Testis (tissue), 3 donors: ENCODE results near the gene LRRC53. TPM values are rescaled to one million over a fixed set of nuclear protein-coding genes. Genes with fewer than 3 reads are reported as not detected.

Source experiments
- DNase-seq: peaks from one replicate; pipeline ENCODE4 v3.0.0-alpha.2; 2019
- H3K27ac ChIP-seq, 2 donors: fragments of 200-600 bp; sonication (generic); one replicate each; pipeline ENCODE4 v1.5.1; 2019
- H3K27me3 ChIP-seq: fragments of 200-600 bp; sonication (generic); one replicate; pipeline ENCODE4 v1.5.1; 2019
- H3K36me3 ChIP-seq: fragments of 200-600 bp; sonication (generic); one replicate; pipeline ENCODE4 v1.5.1; 2017; ENCODE audit warnings: low read depth; ENCODE audit errors: missing control alignments
- H3K4me1 ChIP-seq: fragments of 200-600 bp; sonication (generic); one replicate; pipeline ENCODE4 v1.5.1; 2019
- H3K4me3 ChIP-seq, 2 donors: fragments of 200-600 bp; sonication (generic); one replicate each; pipeline ENCODE4 v1.5.1; 2017 to 2019
- H3K9me3 ChIP-seq: fragments of 200-600 bp; sonication (generic); one replicate; pipeline ENCODE4 v1.5.1; 2017
- POLR2A ChIP-seq: fragments of 450-650 bp; IDR thresholded peaks from one replicate; pipeline ENCODE4 v1.6.1; 2017; ENCODE audit warnings: antibody characterized with exemption, mild to moderate bottlenecking, moderate library complexity
- WGBS, 2 donors: methylation state at CpG; one replicate each; pipeline ENCODE4 v1.1.5; 2018; 5-methylcytosine and 5-hydroxymethylcytosine counted together
- intact Hi-C: fragments of 100-400 bp; cut with DNase I; formaldehyde crosslinking; loops from one replicate; pipeline ENCODE4 v1.15.1; 2023; ENCODE audit warnings: low total_unique reads
- polyA plus RNA-seq: library from polyadenylated mRNA; stranded (reverse); fragments of 350-450 nt; fragmentation: Illumina TruSeq; extraction: RNeasy Lipid Tissue Mini Kit (QIAGEN cat#74804); gene quantifications from one replicate; pipeline ENCODE4 v1.2.3, GENCODE V29; 2014; ENCODE audit warnings: low read depth, low replicate concordance; ENCODE audit not compliant: insufficient read depth
- total RNA-seq, 2 donors: library from RNA; depleted of rRNA; stranded (reverse); fragments of >200 nt; gene quantifications; one replicate each; pipeline ENCODE4 v1.2.3, GENCODE V29; 2016
- TF ChIP-seq, protein P1 (sequence below), 3 experiments: fragments of 450-650 bp in 2 of 3; fragments of 200-600 bp in 1 of 3; sonication (generic) in 1 of 3; IDR thresholded peaks; one replicate each; pipeline ENCODE4 v1.5.1; 2016 to 2019; ENCODE audit warnings: antibody characterized with exemption in 3 of 3, mild to moderate bottlenecking in 2 of 3, moderate library complexity in 1 of 3

LRRC53 gene
- total and polyA plus RNA-seq, 3 donors from 2014 or later, result 0.08 TPM; not detected in 2

DNA sequence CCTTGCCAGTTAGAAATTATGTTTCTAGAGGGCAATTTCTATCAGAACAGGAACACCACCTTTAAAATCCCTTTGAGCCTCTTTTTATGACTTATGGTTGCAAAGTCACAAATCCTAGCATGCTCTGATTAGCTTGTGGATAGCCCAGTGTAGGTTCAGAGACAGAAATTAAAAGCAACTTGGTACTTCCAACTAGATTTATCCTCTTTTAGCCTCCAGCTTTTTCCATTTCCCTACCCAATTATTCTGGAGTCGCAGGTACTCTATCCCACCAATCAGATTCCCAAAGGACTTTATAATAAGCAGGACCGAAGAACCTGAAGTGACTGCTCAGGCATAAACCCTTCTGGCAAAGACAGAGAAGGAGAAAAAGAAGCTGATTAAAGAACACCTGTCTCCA, 33.4 kb upstream of the LRRC53 start:
- no peak for DNase-seq
- H3K9me3 ChIP-seq, result no peaks in the 10 kb centered on the region
- H3K27me3 ChIP-seq, result no peaks in the 10 kb centered on the region
- H3K4me1 ChIP-seq, result no peaks in the 10 kb centered on the region
- intact Hi-C loops, result no loop called here
- H3K4me3 ChIP-seq, result no peak overlapping the region
- H3K27ac ChIP-seq, result no peak overlapping the region
- 90 to 95% methylated on average over 2 of the region's 2 CpGs for WGBS, 2 donors
- TF ChIP-seq, protein P1, sequence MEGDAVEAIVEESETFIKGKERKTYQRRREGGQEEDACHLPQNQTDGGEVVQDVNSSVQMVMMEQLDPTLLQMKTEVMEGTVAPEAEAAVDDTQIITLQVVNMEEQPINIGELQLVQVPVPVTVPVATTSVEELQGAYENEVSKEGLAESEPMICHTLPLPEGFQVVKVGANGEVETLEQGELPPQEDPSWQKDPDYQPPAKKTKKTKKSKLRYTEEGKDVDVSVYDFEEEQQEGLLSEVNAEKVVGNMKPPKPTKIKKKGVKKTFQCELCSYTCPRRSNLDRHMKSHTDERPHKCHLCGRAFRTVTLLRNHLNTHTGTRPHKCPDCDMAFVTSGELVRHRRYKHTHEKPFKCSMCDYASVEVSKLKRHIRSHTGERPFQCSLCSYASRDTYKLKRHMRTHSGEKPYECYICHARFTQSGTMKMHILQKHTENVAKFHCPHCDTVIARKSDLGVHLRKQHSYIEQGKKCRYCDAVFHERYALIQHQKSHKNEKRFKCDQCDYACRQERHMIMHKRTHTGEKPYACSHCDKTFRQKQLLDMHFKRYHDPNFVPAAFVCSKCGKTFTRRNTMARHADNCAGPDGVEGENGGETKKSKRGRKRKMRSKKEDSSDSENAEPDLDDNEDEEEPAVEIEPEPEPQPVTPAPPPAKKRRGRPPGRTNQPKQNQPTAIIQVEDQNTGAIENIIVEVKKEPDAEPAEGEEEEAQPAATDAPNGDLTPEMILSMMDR (IDR thresholded peaks at IDR 0.05), result no peak
- TF ChIP-seq POLR2A, result no peak
- no peaks in the 10 kb centered on the region for H3K36me3 ChIP-seq

DNA sequence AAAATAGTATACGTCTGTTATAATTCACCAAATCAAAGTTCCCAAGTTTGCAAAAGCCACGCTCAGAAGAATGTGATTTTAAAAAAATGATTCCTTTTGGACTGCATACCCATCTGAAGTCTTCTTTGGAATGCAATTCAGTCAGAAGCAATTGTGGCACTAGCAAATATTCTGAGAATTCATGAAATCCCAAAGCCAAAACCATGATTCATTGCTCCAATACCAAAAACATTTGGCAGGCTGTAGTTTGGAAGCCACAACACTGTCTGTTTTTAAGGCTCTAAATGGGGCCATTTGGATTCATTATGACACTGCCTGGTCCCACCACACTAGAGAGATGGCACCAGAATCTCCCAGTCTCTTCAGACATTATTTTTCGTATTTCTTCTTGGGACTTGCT, 21.8 kb upstream of the LRRC53 start:
- no peak for TF ChIP-seq POLR2A
- TF ChIP-seq, protein P1 (IDR thresholded peaks at IDR 0.05), result no peak

DNA sequence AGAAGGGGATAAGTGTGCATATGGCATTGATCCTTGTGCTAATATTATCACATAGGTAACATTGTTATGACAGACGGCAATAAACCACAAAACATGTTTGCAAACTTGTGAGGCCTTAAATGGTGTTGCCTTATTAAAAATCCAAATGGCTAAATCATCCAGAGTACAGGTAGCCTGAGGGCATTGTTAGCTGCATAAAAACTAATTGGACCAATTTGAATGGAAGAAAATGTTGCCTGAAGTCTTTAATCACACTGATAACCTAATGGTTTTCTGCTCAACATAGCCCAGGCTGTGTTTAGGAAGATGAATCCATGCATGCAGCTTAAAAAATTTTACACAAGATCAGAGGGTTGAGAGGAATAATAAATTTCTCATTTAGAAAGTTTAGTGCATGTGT, 19.4 kb upstream of the LRRC53 start:
- no peak for TF ChIP-seq POLR2A
- TF ChIP-seq, protein P1 (IDR thresholded peaks at IDR 0.05), result no peak
- intact Hi-C loops, result no loop called here
- Histone ChIP-seq H3K27me3 (no peaks in the 10 kb centered on the region), H3K36me3 (no peaks in the 10 kb centered on the region), H3K4me1 (no peaks in the 10 kb centered on the region), H3K9me3 (no peaks in the 10 kb centered on the region), H3K4me3 (no peak overlapping the region), H3K27ac (no peak overlapping the region)
- DNase-seq, result no peak
- WGBS, 2 donors, result 83 to 93% methylated on average over 1 of the region's 1 CpG

More for the DNA sequence above, 21.8 kb upstream of the LRRC53 start:
- no peaks in the 10 kb centered on the region for H3K27me3 ChIP-seq
- H3K4me3 ChIP-seq, result no peak overlapping the region
- no peaks in the 10 kb centered on the region for H3K4me1 ChIP-seq
- no peak overlapping the region for H3K27ac ChIP-seq
- DNase-seq, result no peak
- H3K36me3 ChIP-seq, result no peaks in the 10 kb centered on the region
- H3K9me3 ChIP-seq, result no peaks in the 10 kb centered on the region
- 82 to 93% methylated on average over 3 of the region's 3 CpGs for WGBS, 2 donors
- intact Hi-C loops, result no loop called here

DNA sequence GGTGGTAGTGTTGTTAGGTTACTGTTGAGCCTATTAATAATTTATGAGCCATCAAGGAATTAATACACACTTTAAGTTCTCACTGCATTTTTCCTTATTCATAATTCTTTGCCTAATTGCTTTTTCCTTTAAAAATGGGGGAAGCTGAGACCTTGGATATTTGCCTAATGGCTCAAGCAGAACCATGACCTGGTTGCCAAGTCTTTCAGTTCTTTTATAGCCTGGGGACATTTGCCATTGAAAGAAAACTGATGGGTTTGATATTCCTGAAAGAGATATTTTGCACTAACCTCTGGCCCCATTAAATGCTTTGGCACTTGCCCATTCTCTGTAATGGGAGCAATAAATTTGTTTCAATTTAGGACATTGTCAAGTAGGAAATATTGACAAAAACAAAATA, 18.5 kb upstream of the LRRC53 start:
- Histone ChIP-seq H3K4me1 (no peaks in the 10 kb centered on the region), H3K27me3 (no peaks in the 10 kb centered on the region), H3K27ac (no peak overlapping the region), H3K36me3 (no peaks in the 10 kb centered on the region), H3K4me3 (no peak overlapping the region), H3K9me3 (no peaks in the 10 kb centered on the region)
- DNase-seq, result no peak
- intact Hi-C loops, result no loop called here
- TF ChIP-seq POLR2A, result no peak
- TF ChIP-seq, protein P1 (IDR thresholded peaks at IDR 0.05), result no peak

DNA sequence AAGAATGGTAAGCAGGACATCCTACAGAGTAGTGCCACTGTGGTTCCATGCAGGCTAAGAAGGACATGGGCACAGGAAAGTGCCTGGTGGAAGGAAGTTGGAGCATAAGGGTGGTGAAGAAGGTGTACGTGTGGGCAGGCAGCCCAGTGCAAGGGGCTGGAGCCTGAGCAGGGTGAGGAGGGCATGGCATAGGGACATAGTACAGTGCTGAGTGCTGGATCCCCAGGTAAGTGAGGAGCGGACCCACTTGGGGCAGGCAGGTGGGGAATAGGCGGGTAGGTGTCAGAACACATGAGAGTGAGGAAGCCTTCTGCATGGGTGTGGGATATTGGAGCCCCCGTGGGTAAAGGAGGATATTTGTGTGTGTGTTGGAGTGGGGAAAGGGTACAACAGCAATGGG, 15.7 kb upstream of the LRRC53 start:
- DNase-seq, result no peak
- Histone ChIP-seq H3K27ac (no peak overlapping the region), H3K4me1 (no peaks in the 10 kb centered on the region), H3K4me3 (no peak overlapping the region), H3K9me3 (no peaks in the 10 kb centered on the region), H3K36me3 (no peaks in the 10 kb centered on the region), H3K27me3 (no peaks in the 10 kb centered on the region)
- TF ChIP-seq, protein P1 (IDR thresholded peaks at IDR 0.05), result no peak
- no peak for TF ChIP-seq POLR2A
- intact Hi-C loops, result no loop called here
- WGBS, 2 donors, result 90 to 92% methylated on average over 4 of the region's 4 CpGs
